ENCODE data around the gene CKAP2L.
"Not testable (repeated sequence)": the region's sequence is repeated elsewhere in the genome, so short reads cannot be mapped to it uniquely, and the experiment has no call there.

Gene CKAP2L

GRCh38 chr2:112709703-112710102 is 54.7 kb downstream of the CKAP2L start:
- DNase-seq (ENCODE audit: low read depth in 2 of 2): no peak

- DNase-seq (ENCODE audit: low read depth in 2 of 2): no peak
Measured at GRCh38 chr2:112708968-112709367, 55.4 kb downstream of the CKAP2L start.

GRCh38 chr2:112706947-112707346 is 57.5 kb downstream of the CKAP2L start:
- not testable (repeated sequence) for DNase-seq (ENCODE audit: low read depth in 2 of 2)

- DNase-seq (ENCODE audit: low read depth in 2 of 2): peak in 1 of 2 donors; percentile 57
Measured at GRCh38 chr2:112706170-112706664, 58.2 kb downstream of the CKAP2L start.

GRCh38 chr2:112705575-112705974 is 58.8 kb downstream of the CKAP2L start:
- DNase-seq (ENCODE audit: low read depth in 2 of 2): no peak

GRCh38 chr2:112703684-112704083 is 60.7 kb downstream of the CKAP2L start:
- no peak for DNase-seq (ENCODE audit: low read depth in 2 of 2)

GRCh38 chr2:112701052-112701451 is 63.4 kb downstream of the CKAP2L start:
- no peak for DNase-seq (ENCODE audit: low read depth in 2 of 2)

GRCh38 chr2:112699984-112700667 is 64.3 kb downstream of the CKAP2L start:
- DNase-seq (ENCODE audit: low read depth in 2 of 2): no peak

- DNase-seq (ENCODE audit: low read depth in 2 of 2): no peak
Measured at GRCh38 chr2:112698834-112699515, 65.4 kb downstream of the CKAP2L start.

- DNase-seq (ENCODE audit: low read depth in 2 of 2): no peak
Measured at GRCh38 chr2:112694182-112694581, 70.2 kb downstream of the CKAP2L start.

GRCh38 chr2:112693596-112693995 is 70.8 kb downstream of the CKAP2L start:
- no peak for DNase-seq (ENCODE audit: low read depth in 2 of 2)

GRCh38 chr2:112692918-112693317 is 71.5 kb downstream of the CKAP2L start:
- DNase-seq (ENCODE audit: low read depth in 2 of 2): peak; percentile 32 to 50

- DNase-seq (ENCODE audit: low read depth in 2 of 2): peak; percentile 38 to 65
Measured at GRCh38 chr2:112692495-112692911, 71.9 kb downstream of the CKAP2L start.

GRCh38 chr2:112691881-112692281 is 72.5 kb downstream of the CKAP2L start:
- no peak for DNase-seq (ENCODE audit: low read depth in 2 of 2)

- DNase-seq (ENCODE audit: low read depth in 2 of 2): peak; percentile 52 to 53
Measured at GRCh38 chr2:112690853-112691401, 73.5 kb downstream of the CKAP2L start.

GRCh38 chr2:112688086-112688880 is 76.1 kb downstream of the CKAP2L start:
- no peak for DNase-seq (ENCODE audit: low read depth in 2 of 2)

- no peak for DNase-seq (ENCODE audit: low read depth in 2 of 2)
Measured at GRCh38 chr2:112687522-112687921, 76.9 kb downstream of the CKAP2L start.
